K562 (cell line): ENCODE results near the gene SORT1. TPM values are rescaled to one million over a fixed set of nuclear protein-coding genes. Genes with fewer than 3 reads are reported as not detected.
A peak's percentile ranks its signal among the peaks of the same experiment; 100 is the strongest.

Experiments used
- CBFB ChIP-seq: sonication (generic); formaldehyde crosslinking; IDR thresholded peaks from 2 replicates; pipeline ENCODE4 v1.4.0; 2020; ENCODE audit warnings: mild to moderate bottlenecking, missing genetic modification reagents
- CBX2 ChIP-seq: fragments of 200-600 bp; sonication (generic); IDR thresholded peaks from one replicate; pipeline ENCODE4 v1.6.1; 2012; ENCODE audit warnings: mild to moderate bottlenecking, low read length, inconsistent platforms; ENCODE audit not compliant: insufficient read depth, poor library complexity, severe bottlenecking
- E4F1 ChIP-seq: fragments of 250-450 bp; sonication (Bioruptor Pico); IDR thresholded peaks from 2 replicates; pipeline ENCODE4 v1.5.0; 2021; ENCODE audit warnings: mild to moderate bottlenecking, borderline replicate concordance
- ELK1 ChIP-seq: sonication (generic); formaldehyde crosslinking; IDR thresholded peaks from 2 replicates; pipeline ENCODE4 v1.8.1; 2022; ENCODE audit warnings: missing genetic modification reagents
- KDM1A ChIP-seq, 2 experiments: fragments of 450-650 bp; IDR thresholded peaks; 2 replicates each; pipeline ENCODE4 v1.6.1; 2016; ENCODE audit warnings: mild to moderate bottlenecking in 2 of 2
- KLF16 ChIP-seq: IDR thresholded peaks from 2 replicates; pipeline ENCODE4 v1.6.1; 2016; ENCODE audit warnings: antibody characterized with exemption
- LEF1 ChIP-seq: fragments of 450-650 bp; IDR thresholded peaks from 2 replicates; pipeline ENCODE4 v1.6.1; 2016; ENCODE audit warnings: mild to moderate bottlenecking
- NCOA4 ChIP-seq: fragments of 450-650 bp; IDR thresholded peaks from 2 replicates; pipeline ENCODE4 v1.6.1; 2018; ENCODE audit warnings: mild to moderate bottlenecking; ENCODE audit not compliant: partially characterized antibody
- NR1H2 ChIP-seq: sonication (generic); formaldehyde crosslinking; IDR thresholded peaks from 2 replicates; pipeline ENCODE4 v1.4.0; 2020; ENCODE audit warnings: mild to moderate bottlenecking, missing genetic modification reagents
- PCBP1 ChIP-seq: fragments of 200-400 bp; formaldehyde crosslinking; IDR thresholded peaks from 2 replicates; pipeline ENCODE4 v1.6.1; 2018; ENCODE audit warnings: mild to moderate bottlenecking, low read depth, low read length; ENCODE audit not compliant: poor library complexity, severe bottlenecking
- POLR3A ChIP-seq: IDR thresholded peaks from 2 replicates; pipeline ENCODE4 v1.6.1; 2011; ENCODE audit warnings: borderline replicate concordance, mild to moderate bottlenecking, moderate library complexity; ENCODE audit not compliant: insufficient read length, insufficient read depth; ENCODE audit errors: extremely low read depth
- SIX5 ChIP-seq, 2 experiments: IDR thresholded peaks; 2 replicates each; pipeline ENCODE4 v1.6.1; 2011; ENCODE audit warnings: low read length in 2 of 2, borderline replicate concordance in 1 of 2, low read depth in 1 of 2, mild to moderate bottlenecking in 1 of 2, moderate library complexity in 1 of 2; ENCODE audit not compliant: insufficient read depth in 1 of 2
- SMARCA5 ChIP-seq: fragments of 450-650 bp; IDR thresholded peaks from 2 replicates; pipeline ENCODE4 v1.6.1; 2016
- TCFL5 ChIP-seq: fragments of 250-450 bp; sonication (Bioruptor Pico); conservative IDR thresholded peaks from 2 replicates; pipeline ENCODE4 v1.6.1; 2021; ENCODE audit warnings: mild to moderate bottlenecking, moderate library complexity, matching md5 sums
- ZBTB34 ChIP-seq: fragments of 250-450 bp; sonication (Bioruptor Pico); IDR thresholded peaks from 2 replicates; pipeline ENCODE4 v1.8.0; 2021; ENCODE audit warnings: mild to moderate bottlenecking, moderate library complexity
- ZFP91 ChIP-seq: sonication (generic); formaldehyde crosslinking; IDR thresholded peaks from 2 replicates; pipeline ENCODE4 v1.8.0; 2022; ENCODE audit warnings: mild to moderate bottlenecking, missing genetic modification reagents
- ZNF184 ChIP-seq: sonication (generic); formaldehyde crosslinking; IDR thresholded peaks from 2 replicates; pipeline ENCODE4 v1.5.0; 2020; ENCODE audit warnings: missing genetic modification reagents
- ZNF696 ChIP-seq: fragments of 250-450 bp; sonication (Bioruptor Pico); conservative IDR thresholded peaks from 2 replicates; pipeline ENCODE4 v1.4.0; 2020; ENCODE audit warnings: mild to moderate bottlenecking, moderate library complexity
- ZNF740 ChIP-seq, 3 experiments: fragments of 200-800 bp in 1 of 3; sonication (Bioruptor generic) in 1 of 3; sonication (generic) in 1 of 3; formaldehyde crosslinking in 1 of 3; IDR thresholded peaks; 2 replicates each; pipeline versions ENCODE4 v1.6.1 to v1.8.0; 2016 to 2022; ENCODE audit warnings: mild to moderate bottlenecking in 2 of 3, missing compliant biosample characterization in 2 of 3, missing genetic modification characterization in 2 of 3, missing genetic modification reagents in 1 of 3
- polyA plus RNA-seq, 8 experiments: library from polyadenylated mRNA; depleted of rRNA in 4 of 8; stranded (reverse) in 5 of 8; unstranded in 3 of 8; fragments of >200 nt; fragmentation: Nextera tagmentation in 2 of 8; fragmentation: Illumina TruSeq in 1 of 8; extraction: Ambion mirVana in 2 of 8; extraction: Trizol in 1 of 8; gene quantifications; 2 replicates each; pipeline versions ENCODE4 v1.2.1 to v1.2.3, GENCODE V29; 2011 to 2014; ENCODE audit warnings: inconsistent platforms in 1 of 8, missing spikeins in 1 of 8
- total RNA-seq, 7 experiments: library from RNA; depleted of rRNA in 6 of 7; stranded (reverse); fragments of >200 nt in 6 of 7; fragmentation: Illumina TruSeq in 2 of 7; extraction: Trizol in 2 of 7; gene quantifications; 2 replicates each; pipeline versions ENCODE4 v1.2.1 to v1.2.3, GENCODE V29; 2011 to 2021; ENCODE audit warnings: low replicate concordance in 1 of 7

Gene SORT1
- total and polyA plus RNA-seq, 9 of the 15 experiments (the other 6 are each of a cell fraction or from before 2014, with no cell fraction given), result 27.4 to 112 (median 65.0) TPM

GRCh38 chr1:109277434-109278204 lies 120.1 kb downstream of the SORT1 start (continued):
- TF ChIP-seq ELK1 (CRISPR knock-in tag), result no peak
- no peak; the same call in 1 of the 2 replicates for TF ChIP-seq ZNF740 (CRISPR knock-in tag; IDR thresholded peaks at IDR 0.05)
- TF ChIP-seq ZNF740 (tag; IDR thresholded peaks at IDR 0.05), result no peak
- TF ChIP-seq POLR3A, result no peak
- TF ChIP-seq KDM1A (IDR thresholded peaks at IDR 0.05), result no peak
- no peak for TF ChIP-seq PCBP1
- no peak for TF ChIP-seq ZBTB34
- no peak for TF ChIP-seq E4F1 (CRISPR knock-in tag)
- TF ChIP-seq KLF16, result no peak; the same call in 1 of the 2 replicates
- TF ChIP-seq NCOA4, result no peak
- TF ChIP-seq CBFB (CRISPR knock-in tag), result 0 out of 2 replicates have a peak, but pooled peaks have one; percentile 68
- no peak for TF ChIP-seq LEF1
- no peak for TF ChIP-seq TCFL5 (CRISPR knock-in tag)
- TF ChIP-seq SMARCA5, result no peak
- TF ChIP-seq ZNF184, result no peak
- TF ChIP-seq ZFP91, result no peak
- TF ChIP-seq ZNF696 (CRISPR knock-in tag), result no peak
- TF ChIP-seq SIX5 (IDR thresholded peaks at IDR 0.05; ENCODE audit: borderline replicate concordance in 1 of 2, insufficient read depth in 1 of 2, low read depth in 1 of 2, low read length in 2 of 2), result no peak
- TF ChIP-seq NR1H2, result no peak
- TF ChIP-seq CBX2, result no peak
